Activated CD4-positive, alpha-beta memory T cell treated with anti-CD3 and anti-CD28 coated beads for 36 hours (primary cell): Measurements from ENCODE around the gene MAN1A1. TPM values are rescaled to one million over a fixed set of nuclear protein-coding genes. Genes with fewer than 3 reads are reported as not detected.

Experiments
- CTCF ChIA-PET: fragments of 350-600 bp; sonication (Branson Sonifier 250); formaldehyde crosslinking; loops from one replicate; lab custom pipeline; 2021; ENCODE audit warnings: antibody characterized with exemption, inconsistent platforms; lab: Charles Lee
- POLR2A ChIA-PET: fragments of 350-600 bp; sonication (Branson Sonifier 250); formaldehyde crosslinking; loops from one replicate; lab custom pipeline; 2021; ENCODE audit warnings: antibody characterized with exemption; lab: Charles Lee
- DNase-seq: peaks from one replicate; pipeline ENCODE4 v3.0.0-alpha.2; 2020
- H3K27ac Mint-ChIP-seq: one replicate; pipeline ENCODE4 v1.8.0; 2021; ENCODE audit warnings: mixed read lengths
- H3K27me3 Mint-ChIP-seq: one replicate; pipeline ENCODE4 v1.8.0; 2021; ENCODE audit warnings: mixed read lengths
- H3K36me3 Mint-ChIP-seq: one replicate; pipeline ENCODE4 v1.8.0; 2021; ENCODE audit warnings: mixed read lengths
- H3K4me1 Mint-ChIP-seq: one replicate; pipeline ENCODE4 v1.8.0; 2021; ENCODE audit warnings: low read depth, mixed read lengths
- H3K4me3 Mint-ChIP-seq: one replicate; pipeline ENCODE4 v1.8.0; 2021; ENCODE audit warnings: mild to moderate bottlenecking, mixed read lengths
- H3K9me3 Mint-ChIP-seq: one replicate; pipeline ENCODE4 v1.8.0; 2021; ENCODE audit warnings: mixed read lengths
- intact Hi-C: fragments of 100-400 bp; cut with micrococcal nuclease; formaldehyde crosslinking; loops from one replicate; pipeline ENCODE4 v1.15.1; 2023
- total RNA-seq, 2 experiments: library from RNA; stranded (reverse); gene quantifications; one replicate each; pipeline ENCODE4 v1.2.3, GENCODE V29; 2021

The MAN1A1 gene
- total RNA-seq, 2 experiments from 2014 or later = 21.8 to 23.9 TPM

DNA sequence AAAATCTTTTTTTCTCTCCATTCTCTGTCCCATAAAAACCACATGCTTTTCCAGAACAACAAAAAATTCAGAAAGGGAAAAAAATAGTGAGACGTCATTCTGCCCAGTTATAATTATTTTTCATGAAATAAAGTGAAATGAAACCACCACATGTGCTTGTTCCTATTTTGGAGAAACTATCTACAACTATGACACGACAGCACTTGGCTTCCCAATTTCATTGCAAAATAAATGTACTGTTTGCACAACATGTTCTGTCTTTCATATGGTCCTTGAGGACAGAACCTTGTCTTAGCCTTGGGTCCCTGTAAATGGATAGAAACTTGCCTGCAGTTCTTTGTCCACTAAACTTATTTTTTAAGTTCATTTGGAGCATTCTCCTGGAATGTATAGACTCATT, 5.6 kb upstream of the MAN1A1 start:
- Mint-ChIP-seq H3K4me1 (peaks cover 15% of the 10 kb centered on the region), H3K9me3 (no peaks in the 10 kb centered on the region), H3K36me3 (no peaks in the 10 kb centered on the region), H3K4me3 (no peak overlapping the region), H3K27me3 (no peaks in the 10 kb centered on the region), H3K27ac (no peak overlapping the region)
- intact Hi-C loops = loop anchor here (10.0 kb wide), 1 partner anchor 1750 kb away; the partner anchor contains the start of gene GOPC
- ChIA-PET POLR2A (no interaction called here), CTCF (no interaction called here)
- DNase-seq = no peak

DNA sequence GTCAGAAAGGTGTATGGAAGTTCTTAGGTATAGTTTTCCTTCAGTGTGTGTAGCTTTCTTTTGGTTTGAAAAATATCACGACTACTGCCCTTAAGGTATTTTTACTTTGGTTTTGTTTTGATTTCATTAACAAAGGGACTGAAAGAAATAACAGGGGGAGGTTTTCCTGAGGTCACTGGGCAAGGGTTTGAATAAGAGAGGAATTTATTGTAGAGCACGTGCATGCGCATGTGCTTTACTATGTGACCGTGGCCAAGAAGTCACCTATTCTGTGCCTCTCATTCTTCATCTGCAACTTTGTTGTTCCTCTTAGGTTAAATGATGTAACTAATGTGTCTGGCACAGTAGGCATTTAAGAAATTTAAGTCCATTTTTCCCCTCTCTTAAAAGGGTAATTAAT, 4.1 kb upstream of the MAN1A1 start:
- H3K27me3 Mint-ChIP-seq = no peaks in the 10 kb centered on the region
- intact Hi-C loops = loop anchor here (5.0 to 10.0 kb wide), 2 partner anchors 511 to 1749 kb away; partner anchors contain the start of gene GOPC
- DNase-seq = no peak
- CTCF ChIA-PET = no interaction called here
- H3K4me3 Mint-ChIP-seq = no peak overlapping the region
- POLR2A ChIA-PET = no interaction called here
- no peak overlapping the region for H3K27ac Mint-ChIP-seq
- peaks cover 2% of the 10 kb centered on the region for H3K36me3 Mint-ChIP-seq
- no peaks in the 10 kb centered on the region for H3K9me3 Mint-ChIP-seq
- peaks cover 14% of the 10 kb centered on the region for H3K4me1 Mint-ChIP-seq

- no peak for DNase-seq
- no peaks in the 10 kb centered on the region for H3K27me3 Mint-ChIP-seq
- H3K27ac Mint-ChIP-seq = no peak overlapping the region
- no peak overlapping the region for H3K4me3 Mint-ChIP-seq
- CTCF ChIA-PET = no interaction called here
- POLR2A ChIA-PET = no interaction called here
- peaks cover 20% of the 10 kb centered on the region for H3K4me1 Mint-ChIP-seq
- peaks cover 2% of the 10 kb centered on the region for H3K36me3 Mint-ChIP-seq
- H3K9me3 Mint-ChIP-seq = no peaks in the 10 kb centered on the region
- intact Hi-C loops = loop anchor here (5.0 to 10.0 kb wide), 2 partner anchors 510 to 1747 kb away; partner anchors contain the start of gene GOPC
Measured at GRCh38 chr6:119352001-119352400, 2.4 kb upstream of the MAN1A1 start.

- intact Hi-C loops = loop anchor here (1.0 to 10.0 kb wide), 8 partner anchors 37 to 1746 kb away; partner anchors contain the start of gene GOPC
Measured at GRCh38 chr6:119350952-119351372, 1.4 kb upstream of the MAN1A1 start.

GRCh38 chr6:119350202-119350951, 816 bp upstream of the MAN1A1 start:
- intact Hi-C loops = loop anchor here (1.0 to 10.0 kb wide), 8 partner anchors 36 to 1746 kb away; partner anchors contain the start of gene GOPC
- CTCF ChIA-PET = interaction anchor here (0.6 to 1.5 kb wide), 10 partner anchors 9 to 640 kb away, joined by 3 to 10 read pairs (median 4); no protein-coding TSS in a partner anchor
- H3K4me1 Mint-ChIP-seq = peaks cover 35% of the 10 kb centered on the region
- H3K9me3 Mint-ChIP-seq = no peaks in the 10 kb centered on the region
- peak overlapping the region; percentile 93 for H3K27ac Mint-ChIP-seq
- no peaks in the 10 kb centered on the region for H3K27me3 Mint-ChIP-seq
- peak overlapping the region; percentile 94 for H3K4me3 Mint-ChIP-seq
- DNase-seq = peak; percentile 62
- POLR2A ChIA-PET = interaction anchor here (0.7 to 2.1 kb wide), 10 partner anchors 9 to 1984 kb away, joined by 3 to 20 read pairs (median 3); partner anchors contain the start of genes FAM184A and TBC1D32
- peaks cover 4% of the 10 kb centered on the region for H3K36me3 Mint-ChIP-seq

More at GRCh38 chr6:119350952-119351372, 1.4 kb upstream of the MAN1A1 start:
- no peaks in the 10 kb centered on the region for H3K27me3 Mint-ChIP-seq
- H3K4me1 Mint-ChIP-seq = peaks cover 29% of the 10 kb centered on the region
- ChIA-PET CTCF (interaction anchor here (0.7 to 1.5 kb wide), 7 partner anchors 17 to 505 kb away, joined by 3 to 10 read pairs (median 4); no protein-coding TSS in a partner anchor), POLR2A (interaction anchor here (0.8 to 2.1 kb wide), 7 partner anchors 9 to 1983 kb away, joined by 3 to 20 read pairs (median 3); partner anchors contain the start of gene TBC1D32)
- H3K36me3 Mint-ChIP-seq = peaks cover 2% of the 10 kb centered on the region
- H3K27ac Mint-ChIP-seq = peak overlapping the region; percentile 93
- no peaks in the 10 kb centered on the region for H3K9me3 Mint-ChIP-seq
- H3K4me3 Mint-ChIP-seq = peak overlapping the region; percentile 94
- DNase-seq = no peak

- H3K4me3 Mint-ChIP-seq = peak overlapping the region; percentile 94
- POLR2A ChIA-PET = interaction anchor here (1.4 to 2.8 kb wide), 2 partner anchors 12 to 34 kb away, joined by 5 to 15 read pairs; no protein-coding TSS in a partner anchor
- H3K4me1 Mint-ChIP-seq = peaks cover 49% of the 10 kb centered on the region
- CTCF ChIA-PET = interaction anchor here (0.9 to 2.2 kb wide), 4 partner anchors 15 to 220 kb away, joined by 3 to 11 read pairs (median 3); no protein-coding TSS in a partner anchor
- no peaks in the 10 kb centered on the region for H3K9me3 Mint-ChIP-seq
- peak overlapping the region; percentile 93 for H3K27ac Mint-ChIP-seq
- no peaks in the 10 kb centered on the region for H3K27me3 Mint-ChIP-seq
- intact Hi-C loops = loop anchor here (1.0 to 10.0 kb wide), 5 partner anchors 183 to 1986 kb away; partner anchors contain the start of genes ASF1A, MCM9, NUS1 and TBC1D32
- peak; percentile 38 for DNase-seq
- peaks cover 4% of the 10 kb centered on the region for H3K36me3 Mint-ChIP-seq
Measured at GRCh38 chr6:119348748-119349360, 707 bp downstream of the MAN1A1 start.

- Mint-ChIP-seq H3K9me3 (no peaks in the 10 kb centered on the region), H3K4me3 (peak overlapping the region; percentile 94), H3K27me3 (no peaks in the 10 kb centered on the region), H3K4me1 (peaks cover 53% of the 10 kb centered on the region), H3K36me3 (peaks cover 4% of the 10 kb centered on the region), H3K27ac (peak overlapping the region; percentile 73)
- POLR2A ChIA-PET = interaction anchor here (0.7 to 2.8 kb wide), 4 partner anchors 12 to 39 kb away, joined by 3 to 15 read pairs (median 4); no protein-coding TSS in a partner anchor
- peak; percentile 56 for DNase-seq
- CTCF ChIA-PET = interaction anchor here (0.7 to 2.2 kb wide), 8 partner anchors 14 to 219 kb away, joined by 3 to 11 read pairs (median 4); no protein-coding TSS in a partner anchor
- intact Hi-C loops = loop anchor here (5.0 to 10.0 kb wide), 3 partner anchors 184 to 1987 kb away; partner anchors contain the start of genes NUS1 and TBC1D32
Measured at GRCh38 chr6:119348096-119348747, 1.3 kb downstream of the MAN1A1 start.

- no peaks in the 10 kb centered on the region for H3K9me3 Mint-ChIP-seq
- peaks cover 56% of the 10 kb centered on the region for H3K4me1 Mint-ChIP-seq
- CTCF ChIA-PET = interaction anchor here (0.7 to 2.2 kb wide), 12 partner anchors 13 to 281 kb away, joined by 3 to 11 read pairs (median 4); no protein-coding TSS in a partner anchor
- intact Hi-C loops = loop anchor here (1.0 to 10.0 kb wide), 5 partner anchors 10 to 1987 kb away; partner anchors contain the start of genes NUS1 and TBC1D32
- POLR2A ChIA-PET = interaction anchor here (0.7 to 2.8 kb wide), 4 partner anchors 11 to 39 kb away, joined by 3 to 15 read pairs (median 4); no protein-coding TSS in a partner anchor
- H3K4me3 Mint-ChIP-seq = peak overlapping the region; percentile 94
- peaks cover 4% of the 10 kb centered on the region for H3K36me3 Mint-ChIP-seq
- DNase-seq = peak; percentile 49
- H3K27me3 Mint-ChIP-seq = no peaks in the 10 kb centered on the region
- peak overlapping the region; percentile 73 for H3K27ac Mint-ChIP-seq
Measured at GRCh38 chr6:119347466-119348095, 2.0 kb downstream of the MAN1A1 start.

DNA sequence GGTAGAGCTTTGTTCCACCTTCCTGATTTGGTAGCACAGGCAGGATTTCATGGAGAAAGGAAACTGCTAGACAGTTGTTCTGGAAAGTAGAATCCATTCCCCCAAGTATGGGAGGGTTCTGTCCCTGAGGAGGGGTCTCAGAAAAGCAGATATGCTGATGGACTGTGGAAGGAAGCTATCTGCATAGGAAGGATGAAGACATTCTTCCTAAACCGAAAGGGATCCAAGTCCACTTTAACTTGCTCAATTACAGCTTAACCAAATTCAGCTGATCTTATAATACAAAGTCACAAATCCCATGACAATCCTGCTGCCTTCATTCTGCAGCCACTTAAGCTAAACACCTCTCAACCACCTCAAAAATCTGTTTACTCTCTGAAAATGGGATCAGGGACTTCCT, 2.6 kb downstream of the MAN1A1 start:
- CTCF ChIA-PET = interaction anchor here (0.7 to 2.2 kb wide), 11 partner anchors 12 to 406 kb away, joined by 3 to 11 read pairs (median 4); no protein-coding TSS in a partner anchor
- Mint-ChIP-seq H3K9me3 (no peaks in the 10 kb centered on the region), H3K36me3 (peaks cover 4% of the 10 kb centered on the region), H3K27me3 (no peaks in the 10 kb centered on the region), H3K4me3 (peak overlapping the region; percentile 94), H3K27ac (no peak overlapping the region), H3K4me1 (peaks cover 57% of the 10 kb centered on the region)
- intact Hi-C loops = loop anchor here (1.0 to 10.0 kb wide), 5 partner anchors 10 to 1988 kb away; partner anchors contain the start of genes NUS1 and TBC1D32
- DNase-seq = no peak
- POLR2A ChIA-PET = interaction anchor here (1.0 to 2.8 kb wide), 2 partner anchors 32 to 38 kb away, joined by 3 to 15 read pairs; no protein-coding TSS in a partner anchor

GRCh38 chr6:119346450-119346849, 3.1 kb downstream of the MAN1A1 start:
- Mint-ChIP-seq H3K27ac (no peak overlapping the region), H3K36me3 (peaks cover 4% of the 10 kb centered on the region), H3K4me1 (peaks cover 53% of the 10 kb centered on the region), H3K27me3 (no peaks in the 10 kb centered on the region), H3K9me3 (no peaks in the 10 kb centered on the region), H3K4me3 (peak overlapping the region; percentile 94)
- POLR2A ChIA-PET = interaction anchor here (2.8 kb wide), 1 partner anchor 32 kb away, joined by 15 read pairs; no protein-coding TSS in a partner anchor
- CTCF ChIA-PET = interaction anchor here (0.7 to 1.9 kb wide), 7 partner anchors 12 to 405 kb away, joined by 3 to 7 read pairs (median 5); no protein-coding TSS in a partner anchor
- intact Hi-C loops = loop anchor here (2.0 to 10.0 kb wide), 4 partner anchors 186 to 1988 kb away; partner anchors contain the start of genes NUS1 and TBC1D32
- DNase-seq = no peak
